GM19438 (cell line): ENCODE measurements around the gene TNFRSF13B.

ENCODE experiments used
- ATAC-seq: cut with Tn5 transposase; IDR thresholded peaks from one replicate; pipeline ENCODE4 v1.9.1; 2021; ENCODE audit warnings: low read depth; ENCODE audit not compliant: unreplicated experiment

Gene TNFRSF13B

DNA sequence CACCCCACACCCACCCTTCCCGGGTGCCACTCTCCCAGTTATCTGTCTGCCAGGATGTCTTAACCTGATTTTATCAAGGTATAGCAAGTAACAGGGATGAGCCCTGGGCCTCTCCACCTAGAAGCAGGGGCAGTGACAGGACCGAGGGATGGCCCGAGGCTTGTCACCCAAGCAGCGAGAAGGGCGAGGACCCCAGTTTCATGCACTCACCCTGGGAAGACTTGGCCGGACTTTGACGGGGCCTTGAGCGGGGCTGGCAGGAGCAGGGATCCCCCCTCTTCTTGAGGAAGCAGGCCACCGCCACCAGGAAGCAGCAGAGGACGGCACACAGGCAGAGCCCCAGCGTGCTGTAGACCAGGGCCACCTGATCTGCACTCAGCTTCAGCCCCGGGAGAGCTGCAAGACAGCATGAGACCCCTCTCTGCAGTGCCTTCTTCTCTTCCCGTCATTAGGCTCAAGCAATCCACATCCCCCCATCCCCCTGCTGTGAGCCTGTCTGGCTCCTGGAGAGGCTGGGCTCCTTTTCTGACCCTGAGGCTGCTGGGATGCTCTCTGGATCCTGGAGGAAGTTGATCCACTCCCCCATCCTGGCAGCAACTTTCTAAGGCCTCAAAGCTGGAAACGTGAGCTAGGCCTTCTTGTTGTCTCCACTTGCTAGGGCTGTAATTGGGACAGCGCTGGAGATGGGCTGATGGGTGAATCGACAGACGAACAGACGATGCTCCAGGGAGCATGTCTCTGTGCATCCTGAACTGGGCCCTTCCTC is 31.6 kb downstream of the TNFRSF13B start:
- ATAC-seq, result no peak

DNA sequence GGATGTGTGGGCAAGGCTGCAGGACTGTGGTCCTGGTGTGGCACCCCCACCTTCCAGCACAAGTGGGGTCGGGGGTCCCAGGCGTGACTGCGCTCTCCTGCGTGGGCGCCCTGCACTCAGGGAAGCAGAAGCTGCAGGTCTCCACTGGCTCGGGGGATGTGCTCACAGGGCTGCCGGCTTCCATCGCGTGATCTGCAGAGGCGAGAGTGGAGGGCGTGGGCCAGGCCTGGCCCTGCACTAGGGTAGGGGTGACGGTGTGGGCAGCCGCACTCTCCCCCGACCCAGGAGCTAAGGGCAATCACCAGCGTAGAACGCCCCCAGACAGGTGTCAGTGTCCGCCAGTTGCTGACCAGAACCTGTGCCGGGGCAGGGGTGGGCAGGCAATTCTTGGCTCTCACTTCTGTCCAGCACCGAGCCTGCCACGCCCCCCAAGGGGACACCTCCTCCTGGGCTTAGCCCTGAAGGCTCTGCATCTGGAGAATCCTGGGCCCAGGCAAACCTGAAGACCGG is 32.3 kb downstream of the TNFRSF13B start:
- ATAC-seq, result no peak

DNA sequence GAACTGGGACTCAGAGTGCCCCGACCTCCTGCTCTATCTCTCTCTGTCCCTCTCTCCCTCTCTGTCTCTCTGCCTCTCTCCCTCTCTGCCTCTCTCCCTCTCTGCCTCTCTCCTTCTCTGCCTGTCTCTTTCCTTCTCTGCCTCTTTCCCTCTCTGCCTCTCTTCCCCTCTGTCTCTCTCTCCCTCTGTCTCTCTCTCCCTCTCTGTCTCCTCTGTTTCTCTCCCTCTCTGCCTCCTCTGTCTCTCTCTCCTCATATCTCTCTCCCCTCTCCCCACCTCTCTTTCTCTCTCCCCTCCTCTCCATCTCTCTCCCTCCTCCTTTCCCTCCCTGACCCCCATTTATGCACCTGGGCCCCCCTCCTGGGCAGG is 32.7 kb downstream of the TNFRSF13B start:
- ATAC-seq, result no peak

DNA sequence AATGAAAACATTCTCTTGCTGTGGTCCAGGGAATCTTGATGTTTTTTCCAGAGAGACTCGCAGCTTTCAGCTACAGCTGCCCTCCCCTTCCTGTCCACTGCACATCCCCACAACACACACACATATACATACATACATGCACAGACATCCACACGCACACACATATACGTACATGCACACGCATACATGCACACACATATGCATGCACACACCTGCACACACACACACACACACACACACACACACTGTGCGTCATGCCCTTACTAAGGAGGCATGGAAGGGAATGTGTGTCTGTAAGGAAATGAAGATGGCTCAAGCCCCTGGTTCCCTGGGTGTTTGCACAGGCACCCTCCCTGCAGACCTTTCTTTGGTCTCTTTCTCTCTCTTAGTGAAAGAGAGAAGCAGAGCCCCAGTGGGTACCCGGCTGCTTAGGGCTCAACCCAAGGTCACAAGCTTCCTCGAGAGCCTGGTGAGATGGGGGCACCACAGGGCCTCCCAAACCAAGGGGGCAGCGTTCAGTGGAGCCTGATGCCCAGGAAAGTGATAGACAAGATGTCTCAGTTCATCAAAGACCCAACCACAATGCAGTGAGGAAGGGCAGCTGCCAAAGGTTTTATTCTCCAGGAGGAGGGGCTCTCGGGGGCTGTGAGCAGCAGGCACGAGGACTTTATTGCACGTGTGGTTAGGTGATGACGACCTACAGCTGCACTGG is 33.3 kb downstream of the TNFRSF13B start:
- ATAC-seq, result no peak

DNA sequence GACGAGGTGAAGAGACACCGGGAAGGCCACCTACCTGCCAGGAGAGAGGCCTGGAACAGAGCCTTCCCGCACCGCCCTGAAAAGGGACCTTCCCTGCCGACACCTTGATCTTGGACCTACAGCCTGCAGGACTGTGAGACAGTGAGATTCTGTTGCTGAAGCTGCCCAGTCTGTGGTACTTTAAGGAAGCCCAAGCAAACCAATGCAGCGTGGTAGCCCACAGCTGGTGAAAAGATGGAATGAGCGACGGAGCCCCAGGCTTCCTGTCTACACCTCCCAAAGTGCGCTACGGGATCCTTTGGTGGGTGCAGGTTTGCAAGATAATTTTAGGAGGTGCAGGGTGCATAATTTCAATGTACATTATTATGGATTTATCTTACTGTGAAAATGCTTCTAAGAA is 33.9 kb downstream of the TNFRSF13B start:
- ATAC-seq, result no peak

DNA sequence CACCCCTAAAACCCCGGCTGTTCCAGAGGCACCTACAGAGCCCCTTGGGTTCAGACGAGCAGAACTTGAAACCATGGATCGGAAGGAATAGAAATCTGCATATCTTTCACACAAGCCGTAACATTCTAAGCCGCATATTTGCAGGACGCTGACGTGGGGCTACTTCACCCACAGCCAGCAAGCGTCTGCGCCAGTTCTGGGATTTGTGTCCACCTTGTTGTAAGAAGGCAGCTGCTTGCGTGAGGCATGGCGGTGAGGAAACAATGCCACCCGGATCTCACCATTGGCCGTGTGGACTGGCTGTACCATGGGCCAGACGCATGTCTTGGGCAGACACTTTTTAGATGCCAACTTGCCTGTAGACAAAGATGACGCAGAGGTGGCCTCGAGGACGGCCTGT is 34.5 kb downstream of the TNFRSF13B start:
- no peak for ATAC-seq

DNA sequence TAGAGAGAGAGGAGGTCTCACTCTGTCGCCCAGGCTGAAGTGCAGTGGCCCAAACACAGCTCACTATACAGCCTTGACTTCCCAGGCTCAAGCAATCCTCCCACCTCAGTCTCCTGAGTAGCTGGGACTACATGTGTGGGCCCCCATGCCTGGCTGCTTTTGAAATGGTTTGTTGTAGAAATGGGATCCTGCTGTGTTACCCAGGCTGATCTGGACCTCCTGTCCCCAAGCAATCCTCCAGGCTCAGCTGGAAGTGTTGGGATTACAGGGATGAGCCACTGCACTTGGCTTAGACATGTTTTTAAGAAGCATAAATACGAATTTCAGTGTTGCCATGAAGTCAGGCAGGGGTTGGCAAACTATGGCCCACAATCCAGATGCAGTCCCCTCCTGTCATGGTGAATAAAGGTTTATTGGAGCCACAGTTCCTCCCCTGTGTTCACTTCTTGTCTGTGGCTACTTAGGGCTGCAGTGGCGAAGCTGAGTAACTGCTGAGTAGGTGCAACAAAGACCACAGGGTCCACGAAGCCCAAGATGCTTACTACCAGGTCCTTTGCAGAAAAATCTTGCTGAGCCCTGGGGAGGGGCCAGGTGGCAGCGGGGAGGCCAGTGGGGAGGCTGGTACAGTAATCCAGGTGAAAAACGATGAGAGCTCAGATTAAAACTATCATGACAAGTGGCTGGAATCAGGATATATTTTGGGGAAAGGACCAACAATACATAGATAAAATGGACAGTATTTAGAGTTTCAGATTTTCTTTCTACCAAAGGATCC is 35.2 kb downstream of the TNFRSF13B start:
- no peak for ATAC-seq

DNA sequence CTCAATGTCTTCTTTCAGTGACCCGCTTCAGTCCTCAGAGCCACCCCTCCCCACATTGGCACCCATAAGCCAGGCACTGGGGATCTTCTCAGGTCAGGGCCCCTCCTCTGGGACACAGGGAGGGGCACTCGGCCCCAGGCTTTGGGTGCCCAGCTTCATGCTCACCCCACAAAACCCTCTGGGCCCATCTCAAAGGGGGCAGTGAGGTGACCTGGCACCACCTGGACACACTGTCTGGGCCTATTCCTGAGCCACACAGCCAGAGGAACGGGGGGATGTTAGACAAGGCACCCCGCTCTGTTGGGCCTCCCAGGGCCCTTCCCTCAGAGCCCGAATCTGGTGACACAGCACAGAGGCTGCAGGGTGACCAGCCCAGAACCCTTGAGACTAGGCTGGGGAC is 36.1 kb downstream of the TNFRSF13B start:
- ATAC-seq, result no peak

DNA sequence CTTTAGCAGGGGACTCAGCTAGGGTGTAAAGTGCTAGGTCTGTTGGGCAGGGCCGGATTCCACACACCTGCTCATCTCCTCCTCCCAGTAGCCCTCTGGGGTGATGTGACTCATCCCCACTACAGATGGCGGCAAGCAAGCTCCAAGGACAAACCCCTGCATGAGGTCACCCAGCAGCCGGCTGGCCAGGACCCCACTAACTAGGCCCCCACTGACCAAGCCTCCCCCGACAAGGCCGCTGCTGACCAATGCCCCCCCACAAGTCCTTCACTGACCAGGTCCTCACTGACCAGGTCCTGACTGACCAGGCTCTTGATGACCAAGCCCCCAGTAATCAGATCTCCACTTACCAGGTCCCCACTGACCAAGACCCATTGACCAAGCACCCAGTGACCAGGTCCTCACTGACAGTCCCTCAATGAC is 36.7 kb downstream of the TNFRSF13B start:
- no peak for ATAC-seq

DNA sequence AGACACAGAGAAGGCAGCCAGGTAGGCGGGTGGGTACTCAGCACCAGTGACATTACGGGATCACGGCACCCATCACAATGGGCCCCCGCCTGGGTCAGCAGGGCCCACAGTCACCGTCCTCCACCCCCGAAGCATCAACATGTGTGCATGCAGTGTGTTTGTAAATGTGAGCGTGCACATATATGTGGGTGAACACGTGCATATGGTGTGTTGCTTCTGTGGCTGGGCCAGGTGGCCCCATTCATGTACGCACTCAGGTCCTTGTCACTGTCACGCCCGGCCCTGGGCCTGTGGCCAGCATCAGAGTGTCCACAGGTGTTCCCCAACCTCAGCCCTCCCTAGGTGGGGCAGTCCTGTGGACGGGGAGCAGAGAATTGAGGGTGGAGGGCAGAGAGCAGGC is 37.1 kb downstream of the TNFRSF13B start:
- ATAC-seq, result no peak

DNA sequence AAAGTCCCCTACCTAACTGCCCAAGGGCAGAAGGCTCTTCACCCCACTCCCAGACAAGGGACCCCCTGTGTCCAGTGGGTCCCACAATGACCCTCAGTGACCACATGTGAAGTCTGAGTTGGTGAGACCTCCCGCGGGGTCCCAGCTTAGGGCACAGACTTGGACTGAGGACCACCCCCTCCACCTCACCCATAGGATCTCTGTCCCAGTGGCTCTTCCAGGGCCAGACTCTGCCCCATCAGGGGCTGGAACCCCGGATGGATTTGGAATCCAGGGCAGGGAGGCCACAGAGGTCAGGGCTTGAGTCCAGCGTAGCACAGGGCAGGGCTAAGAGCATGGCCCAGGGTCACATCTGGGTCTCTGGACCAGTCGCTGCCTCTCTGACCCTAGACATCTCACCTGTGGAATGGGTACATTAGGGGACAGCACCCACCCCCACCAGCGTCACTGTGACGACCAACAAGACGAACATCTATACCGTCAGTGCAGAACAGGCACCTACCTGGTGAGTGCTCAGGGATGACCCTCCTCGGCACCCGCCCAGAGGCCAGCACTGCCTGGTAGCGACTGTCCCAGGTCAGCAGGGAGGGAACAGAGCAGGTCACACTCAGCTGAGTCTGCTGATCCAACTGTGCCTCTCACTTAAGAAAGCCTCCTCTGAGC is 37.7 kb downstream of the TNFRSF13B start:
- no peak for ATAC-seq

DNA sequence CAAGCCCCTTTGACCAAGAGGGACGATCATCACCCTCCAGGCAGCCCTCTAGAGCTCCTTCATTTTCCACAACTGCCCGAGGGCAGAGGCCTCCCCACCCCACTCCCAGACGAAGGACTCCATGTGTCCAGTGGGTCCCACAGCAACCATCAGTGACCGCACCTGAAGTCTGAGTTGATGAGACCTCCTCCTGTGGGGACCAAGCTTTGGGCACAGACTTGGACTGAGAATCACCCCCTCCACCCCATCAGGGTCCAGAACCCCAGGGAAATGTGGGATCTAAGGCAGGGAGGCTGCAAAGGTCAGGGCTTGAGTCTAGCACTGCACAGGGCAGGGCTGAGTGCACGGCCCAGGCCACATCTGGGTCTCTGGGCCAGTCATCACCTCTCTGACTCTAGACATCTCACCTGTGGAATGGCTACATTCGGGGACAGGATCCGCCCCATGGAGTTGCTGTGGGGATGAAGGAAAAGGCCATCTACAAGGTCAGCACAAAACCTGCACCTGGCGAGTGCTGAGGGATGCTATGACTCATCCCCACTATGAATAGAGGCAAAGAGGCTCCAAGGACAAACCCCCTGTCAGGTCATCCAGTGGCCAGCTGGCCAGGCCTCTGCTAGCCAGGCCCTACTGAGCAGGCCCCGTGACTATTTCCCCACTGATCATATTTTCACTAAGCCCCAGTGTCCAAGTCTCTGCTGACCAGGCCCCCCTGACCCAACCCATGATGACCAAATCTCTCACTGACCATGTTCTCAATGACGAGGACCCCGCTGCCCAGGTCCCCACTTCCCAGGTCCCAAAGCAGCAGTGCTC is 38.4 kb downstream of the TNFRSF13B start:
- ATAC-seq, result no peak

DNA sequence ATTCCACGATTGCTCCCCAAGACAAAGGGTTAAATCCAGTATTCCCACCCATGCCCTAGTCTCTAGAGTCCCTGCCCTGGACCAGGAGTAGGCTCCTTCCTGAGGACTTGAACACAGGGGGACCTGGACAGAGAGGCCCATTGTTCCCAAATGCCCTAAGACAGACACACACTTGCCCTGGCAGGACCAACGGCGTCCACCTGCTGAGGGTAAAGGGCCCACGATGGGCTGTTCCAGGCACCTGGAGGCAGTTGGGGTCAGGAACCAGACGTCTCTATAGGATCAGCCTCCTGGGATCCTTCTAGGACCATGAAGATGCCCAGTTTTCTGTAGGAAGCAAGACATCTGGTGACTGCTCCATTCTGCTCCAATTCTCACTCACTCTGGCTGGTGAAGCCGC is 39.3 kb downstream of the TNFRSF13B start:
- no peak for ATAC-seq

DNA sequence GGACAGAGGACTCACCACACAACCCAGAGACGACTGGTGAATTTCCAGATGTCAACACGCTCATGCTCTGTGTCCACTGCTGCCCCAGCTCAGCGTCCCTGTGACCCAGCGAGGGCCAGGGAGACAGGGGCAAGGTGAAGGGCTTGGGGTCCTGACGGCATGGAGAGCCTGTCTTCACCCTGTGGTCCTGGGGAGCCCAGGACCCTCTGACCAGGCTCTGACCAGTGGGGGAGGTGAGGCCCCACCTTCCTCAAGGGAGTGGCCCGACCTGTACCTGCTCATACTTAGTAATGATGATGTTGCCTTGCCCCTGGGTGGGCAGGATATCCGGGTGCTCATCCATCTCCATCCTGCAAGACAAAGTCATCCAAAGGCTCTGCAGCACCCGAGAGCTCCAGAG is 39.8 kb downstream of the TNFRSF13B start:
- no peak for ATAC-seq

DNA sequence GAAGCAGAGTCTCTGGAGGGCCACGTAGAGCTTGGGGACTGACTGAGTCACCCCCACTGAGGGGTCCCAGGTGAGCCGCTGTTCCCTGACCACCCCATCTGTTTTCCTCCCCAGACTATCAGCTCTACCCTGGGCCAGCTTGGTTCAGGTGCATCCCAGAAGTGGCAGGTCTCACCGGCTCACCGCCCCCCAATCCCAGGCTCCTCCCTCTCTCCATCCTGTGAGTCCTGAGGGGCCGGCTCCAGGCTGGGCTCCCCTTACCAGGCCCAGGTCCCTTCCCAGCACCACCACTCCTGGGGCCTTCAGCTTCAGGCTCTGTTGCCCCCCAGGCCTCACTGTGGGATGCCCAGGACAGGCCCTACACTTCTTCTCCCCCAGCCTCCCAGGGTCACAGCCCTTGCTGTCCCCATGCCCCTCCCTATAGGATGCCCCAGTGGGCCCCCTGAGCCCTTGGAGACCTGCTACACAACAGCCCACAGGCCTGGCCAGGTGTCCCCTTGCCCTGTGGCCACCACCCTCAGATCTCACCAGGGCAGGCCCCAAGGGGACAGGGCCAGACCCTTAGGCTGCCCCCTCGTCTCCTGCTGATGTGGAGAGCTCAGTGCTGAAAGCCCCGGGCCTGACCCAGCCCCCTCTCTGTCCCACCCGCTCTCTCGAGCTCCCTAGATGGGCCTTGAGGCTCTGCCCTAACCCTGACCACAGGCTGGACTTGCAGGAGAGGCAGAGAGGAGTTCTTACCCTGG is 40.4 kb downstream of the TNFRSF13B start:
- ATAC-seq, result no peak

DNA sequence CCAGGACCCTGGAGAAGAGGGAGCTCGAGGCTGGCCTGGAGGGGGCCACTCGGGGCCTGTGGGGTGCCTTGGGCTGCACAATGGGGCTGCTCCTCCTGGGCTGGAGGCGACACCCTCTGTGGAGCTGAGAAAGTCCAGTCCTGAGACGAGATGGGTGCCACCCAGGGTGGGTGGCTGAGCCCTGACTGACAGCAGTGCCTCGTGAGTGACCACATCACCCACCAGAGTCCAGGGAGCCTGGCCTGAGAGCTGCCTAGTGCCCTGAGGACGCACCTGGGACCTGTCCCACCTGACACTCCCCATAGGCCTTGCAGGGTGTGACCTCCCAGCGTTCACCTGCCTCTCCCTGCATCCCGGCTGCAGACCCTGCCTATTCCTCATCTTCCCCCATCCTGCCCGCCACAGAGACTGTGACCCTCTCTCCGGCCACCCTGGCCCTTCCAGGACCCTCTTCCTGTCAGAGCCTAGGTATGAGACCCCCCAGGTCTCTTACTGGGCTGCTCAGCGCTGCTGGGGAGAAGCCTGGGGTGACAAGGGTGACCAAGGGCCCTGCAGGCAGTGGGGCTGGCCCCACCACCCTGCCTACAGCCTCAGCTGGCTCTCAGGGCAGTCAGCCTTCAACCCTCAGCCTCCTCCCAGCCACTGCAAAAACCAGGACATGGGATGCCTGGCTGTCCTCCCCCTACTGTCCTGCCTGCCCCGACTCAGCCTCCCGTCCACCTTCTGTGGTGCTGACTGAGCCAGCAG is 41.2 kb downstream of the TNFRSF13B start:
- ATAC-seq, result no peak

DNA sequence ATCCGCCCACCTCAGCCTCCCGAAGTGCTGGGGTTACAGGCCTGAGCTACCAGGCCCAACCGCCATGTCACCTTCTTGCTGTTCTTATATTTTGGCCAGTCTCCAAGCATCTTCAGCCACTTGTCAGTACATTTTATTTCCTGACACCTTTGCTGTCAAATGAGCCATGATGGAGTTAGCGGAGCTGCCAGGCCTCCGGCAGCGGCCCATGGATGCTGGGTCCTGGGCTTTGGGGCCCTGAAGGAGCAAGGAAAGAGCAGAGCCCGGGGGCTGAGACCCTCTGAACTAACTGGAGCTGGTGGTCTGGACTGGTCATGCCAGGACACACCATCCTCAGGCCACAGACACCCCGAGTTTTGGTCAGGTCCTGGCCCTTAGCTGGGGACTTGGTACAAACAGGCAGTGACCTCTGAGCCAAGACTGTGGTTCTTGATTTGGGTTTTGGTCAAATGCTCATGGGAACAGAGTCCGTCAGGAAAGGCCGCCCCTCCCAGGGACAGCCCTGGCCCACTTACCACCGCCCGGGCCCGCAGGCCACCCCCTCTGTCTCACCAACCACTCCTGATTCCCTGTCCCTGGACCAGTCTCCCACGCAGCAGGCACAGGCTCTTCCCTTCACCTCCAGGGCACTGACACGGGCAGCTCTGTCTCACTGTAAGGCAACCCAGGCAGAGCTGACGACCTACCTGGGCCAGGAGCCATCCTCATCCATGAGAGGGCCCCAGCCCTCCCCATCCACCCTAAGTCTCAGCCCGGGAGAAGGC is 42.0 kb downstream of the TNFRSF13B start:
- ATAC-seq, result no peak
